ENCODE results near the gene L1CAM. TPM values are rescaled to one million over a fixed set of nuclear protein-coding genes. Genes with fewer than 3 reads are reported as not detected.

The L1CAM gene
- total RNA-seq, 3 donors from 2014 or later (not counting 1 experiment from before 2014, with no cell fraction given), result 0.23 to 0.98 TPM; not detected in 1

GRCh38 chrX:153865321-153865580, 20.7 kb downstream of the L1CAM start:
- Mint-ChIP-seq H3K27ac (no peak overlapping the region), H3K27me3 (ENCODE audit: low read depth in 2 of 2) (peaks cover 3 to 6% of the 10 kb centered on the region in 2 donors), H3K4me1 (no peaks in the 10 kb centered on the region), H3K9me3 (no peaks in the 10 kb centered on the region), H3K36me3 (no peaks in the 10 kb centered on the region), H3K4me3 (no peak overlapping the region)
- intact Hi-C loops (cut with micrococcal nuclease), result no loop called here
- H3K9me3 ChIP-seq (ENCODE audit: control insufficient read depth, insufficient read depth, low read length), result no peaks in the 10 kb centered on the region
- no peak for ATAC-seq
- H3K27ac ChIP-seq (ENCODE audit: low read length), result no peak overlapping the region
- H3K36me3 ChIP-seq (ENCODE audit: control insufficient read depth, insufficient read depth, low read length), result no peaks in the 10 kb centered on the region
- no peaks in the 10 kb centered on the region for H3K4me1 ChIP-seq (ENCODE audit: control insufficient read depth, insufficient read depth, low read length)
- DNase-seq, result no peak
- no peaks in the 10 kb centered on the region for H3K27me3 ChIP-seq (ENCODE audit: control insufficient read depth, insufficient read depth, low read length)
- no peak for TF ChIP-seq CTCF (IDR thresholded peaks at IDR 0.05)
- H3K4me3 ChIP-seq (ENCODE audit: low read length), result no peak overlapping the region
- 95% methylated on average over 11 of the region's 11 CpGs for WGBS (ENCODE audit: insufficient coverage)

GRCh38 chrX:153864561-153865320, 21.2 kb downstream of the L1CAM start:
- Histone ChIP-seq H3K9me3 (ENCODE audit: control insufficient read depth, insufficient read depth, low read length) (no peaks in the 10 kb centered on the region), H3K4me1 (ENCODE audit: control insufficient read depth, insufficient read depth, low read length) (no peaks in the 10 kb centered on the region), H3K36me3 (ENCODE audit: control insufficient read depth, insufficient read depth, low read length) (no peaks in the 10 kb centered on the region), H3K27me3 (ENCODE audit: control insufficient read depth, insufficient read depth, low read length) (no peaks in the 10 kb centered on the region), H3K4me3 (ENCODE audit: low read length) (no peak overlapping the region), H3K27ac (ENCODE audit: low read length) (no peak overlapping the region)
- Mint-ChIP-seq H3K4me3 (no peak overlapping the region), H3K27ac (no peak overlapping the region), H3K27me3 (ENCODE audit: low read depth in 2 of 2) (peaks cover 3 to 6% of the 10 kb centered on the region in 2 donors), H3K9me3 (no peaks in the 10 kb centered on the region), H3K4me1 (no peaks in the 10 kb centered on the region), H3K36me3 (no peaks in the 10 kb centered on the region)
- intact Hi-C loops (cut with micrococcal nuclease), result no loop called here
- no peak for TF ChIP-seq CTCF (IDR thresholded peaks at IDR 0.05)
- ATAC-seq, result no peak
- no peak for DNase-seq
- 85% methylated on average over 28 of the region's 30 CpGs for WGBS (ENCODE audit: insufficient coverage)

- Histone ChIP-seq H3K4me3 (ENCODE audit: low read length) (no peak overlapping the region), H3K36me3 (ENCODE audit: control insufficient read depth, insufficient read depth, low read length) (no peaks in the 10 kb centered on the region), H3K4me1 (ENCODE audit: control insufficient read depth, insufficient read depth, low read length) (no peaks in the 10 kb centered on the region), H3K9me3 (ENCODE audit: control insufficient read depth, insufficient read depth, low read length) (no peaks in the 10 kb centered on the region), H3K27me3 (ENCODE audit: control insufficient read depth, insufficient read depth, low read length) (no peaks in the 10 kb centered on the region), H3K27ac (ENCODE audit: low read length) (no peak overlapping the region)
- intact Hi-C loops (cut with micrococcal nuclease), result no loop called here
- no peak for DNase-seq
- Mint-ChIP-seq H3K9me3 (no peaks in the 10 kb centered on the region), H3K27me3 (ENCODE audit: low read depth in 2 of 2) (peaks cover 3 to 6% of the 10 kb centered on the region in 2 donors), H3K4me3 (no peak overlapping the region), H3K27ac (no peak overlapping the region), H3K4me1 (no peaks in the 10 kb centered on the region), H3K36me3 (no peaks in the 10 kb centered on the region)
- 97% methylated on average over 9 of the region's 10 CpGs for WGBS (ENCODE audit: insufficient coverage)
- TF ChIP-seq CTCF (IDR thresholded peaks at IDR 0.05), result no peak
- ATAC-seq, result no peak
Observed at GRCh38 chrX:153864101-153864500, 21.9 kb downstream of the L1CAM start.

All from natural killer cell (primary cell).